NCI-H2171 (cell line): ENCODE measurements around the gene AKR1C8.
A peak's percentile ranks its signal among the peaks of the same experiment; 100 is the strongest.
"Not testable (repeated sequence)": the region's sequence is repeated elsewhere in the genome, so short reads cannot be mapped to it uniquely, and the experiment has no call there.

Experiments used
- DNase-seq: peaks from one replicate; lab custom pipeline; 2025; lab: John Stamatoyannopoulos, UW

Gene AKR1C8

DNA sequence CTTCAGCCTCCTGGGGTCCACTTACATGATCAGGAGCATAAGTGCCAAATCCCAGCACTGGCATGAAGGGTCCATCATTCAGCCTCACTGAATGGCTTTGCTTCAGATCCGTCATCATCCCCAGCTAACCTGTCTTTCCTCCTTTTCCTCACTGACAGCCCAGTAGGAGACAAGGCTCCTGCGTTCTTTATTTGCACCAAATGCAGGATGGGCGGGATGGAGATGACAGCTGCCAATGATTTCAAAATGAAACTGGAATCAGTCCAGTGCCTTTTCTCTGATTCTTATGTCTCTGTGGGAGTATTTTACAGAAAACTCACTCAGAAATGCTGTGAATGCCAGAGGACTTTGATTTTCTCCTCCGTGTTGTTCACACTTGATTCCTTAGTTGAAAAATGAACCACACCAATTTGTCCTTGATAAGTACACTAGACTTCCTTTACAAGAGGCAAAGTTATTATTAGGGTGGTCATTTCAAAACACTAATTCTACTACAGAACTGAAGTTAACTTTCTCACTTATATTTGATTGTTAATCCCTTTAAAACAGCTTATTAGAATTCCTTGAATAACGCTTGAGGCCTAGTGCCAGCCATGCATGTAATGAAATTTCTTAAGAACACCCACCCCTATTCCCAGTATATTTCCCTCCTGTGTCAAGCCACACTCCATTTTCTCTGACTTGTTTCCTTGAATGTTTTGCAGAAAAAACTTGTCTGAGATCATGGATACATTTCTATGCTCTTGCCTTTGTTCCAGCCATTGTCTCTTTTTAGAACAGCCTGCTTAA is at the start of gene AKR1C8:
TSS of gene AKR1C8 (minus strand) at position 164 of the 789 bp plus-strand sequence. CDS start at position 118, 46 bp downstream.
- DNase-seq: no peak

DNA sequence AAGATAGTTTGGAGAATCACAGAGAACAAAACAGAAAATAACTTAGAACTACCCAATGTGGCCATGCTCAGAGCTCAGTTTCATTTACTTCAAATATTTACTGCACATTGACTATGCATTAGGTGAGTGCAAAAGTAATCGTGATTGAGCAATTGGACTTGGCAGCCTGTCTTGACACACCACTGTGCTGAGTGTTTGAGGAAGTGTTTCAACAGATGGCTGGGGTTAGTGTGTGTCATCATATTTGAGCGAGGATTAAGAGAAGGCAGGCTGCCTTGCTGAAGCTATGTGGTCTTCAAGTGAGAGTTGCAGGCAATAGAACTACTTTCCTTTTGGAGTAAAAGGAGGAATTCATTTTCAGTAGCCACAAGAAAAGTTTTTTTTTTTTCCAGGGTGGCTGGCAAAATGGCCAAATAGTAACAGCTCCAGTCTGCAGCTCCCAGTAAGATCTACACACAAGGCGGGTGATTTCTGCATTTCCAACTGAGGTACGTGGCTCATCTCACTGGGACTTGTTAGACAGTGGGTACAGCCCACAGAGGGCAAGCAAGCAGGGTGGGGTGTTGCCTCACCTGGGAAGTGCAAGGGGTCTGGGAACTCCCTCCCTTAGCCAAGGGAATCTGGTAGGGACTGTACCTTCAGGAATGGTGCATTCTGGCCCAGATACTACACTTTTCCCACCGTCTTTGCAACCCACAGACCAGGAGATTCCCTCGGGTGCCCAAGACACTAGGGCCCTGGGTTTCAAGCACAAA is 49.3 kb upstream of the AKR1C8 start:
- DNase-seq: peak; percentile 1

DNA sequence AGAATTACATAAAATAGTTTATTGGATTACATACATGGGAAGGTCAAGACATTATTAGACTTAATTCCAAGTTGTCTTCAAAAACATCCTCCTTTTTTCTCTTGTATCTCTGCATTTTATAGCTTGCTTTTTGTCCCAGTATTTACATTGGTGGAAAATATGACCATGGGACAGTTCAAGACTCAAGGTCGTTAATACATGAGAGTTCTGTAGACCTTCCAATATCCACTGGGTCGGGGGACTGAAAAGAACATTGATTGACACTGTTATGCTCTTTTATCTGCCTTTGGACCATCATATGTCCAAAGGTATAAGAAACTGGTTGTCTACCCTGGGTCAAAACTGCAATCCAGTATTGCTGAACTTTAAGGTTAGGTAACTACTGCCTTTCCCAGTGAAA is 48.4 kb upstream of the AKR1C8 start:
- no peak for DNase-seq

DNA sequence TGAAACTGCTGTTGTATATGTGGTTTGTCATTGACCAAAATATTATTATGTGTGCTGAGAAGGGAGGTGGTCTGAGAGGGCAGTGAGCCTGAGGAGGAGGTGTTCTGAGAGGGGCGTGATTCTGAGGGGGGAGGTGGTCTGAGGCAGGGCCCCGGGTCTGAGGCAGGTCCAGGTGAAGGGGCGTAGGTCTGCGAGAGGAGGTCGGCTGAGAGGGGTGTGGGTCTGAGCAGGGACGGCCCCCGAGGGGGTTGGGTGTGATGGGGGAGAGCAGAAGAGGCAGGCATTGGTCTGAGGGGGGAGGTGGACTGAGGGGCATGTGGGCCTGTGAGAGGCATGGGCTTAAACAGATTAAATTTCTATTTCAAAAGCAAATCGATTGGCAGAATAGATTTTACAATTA is 44.1 kb upstream of the AKR1C8 start:
- DNase-seq: no peak

DNA sequence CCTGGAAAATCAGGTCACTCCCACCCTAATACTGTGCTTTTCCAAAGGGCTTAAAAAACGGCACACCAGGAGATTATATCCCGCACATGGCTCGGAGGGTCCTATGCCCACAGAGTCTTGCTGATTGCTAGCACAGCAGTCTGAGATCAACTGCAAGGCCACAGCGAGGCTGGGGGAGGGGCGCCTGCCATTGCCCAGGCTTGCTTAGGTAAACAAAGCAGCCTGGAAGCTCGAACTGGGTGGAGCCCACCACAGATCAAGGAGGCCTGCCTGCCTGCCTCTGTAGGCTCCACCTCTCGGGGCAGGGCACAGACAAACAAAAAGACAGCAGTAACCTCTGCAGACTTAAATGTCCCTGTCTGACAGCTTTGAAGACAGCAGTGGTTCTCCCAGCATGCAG is 38.0 kb upstream of the AKR1C8 start:
- not testable (repeated sequence) for DNase-seq

DNA sequence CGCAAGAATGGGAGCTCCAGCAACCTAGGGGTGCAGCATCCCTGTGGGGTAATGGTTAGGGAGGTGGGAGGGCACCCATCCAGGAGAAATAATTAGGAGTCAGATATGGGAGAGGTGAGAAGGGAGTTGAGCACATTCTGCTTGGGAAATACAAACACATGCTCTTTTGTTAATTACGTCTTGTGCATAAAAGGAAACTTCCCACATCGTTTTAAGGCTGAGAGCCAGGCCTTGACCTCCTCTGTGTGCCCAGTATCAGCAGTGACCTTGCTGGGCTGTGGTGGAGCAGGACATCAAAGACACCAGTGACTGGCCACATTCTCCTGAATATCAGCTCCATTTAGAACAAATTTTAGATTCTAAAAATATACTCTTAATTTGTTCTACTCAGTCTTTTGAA is 34.3 kb upstream of the AKR1C8 start:
- DNase-seq: no peak

DNA sequence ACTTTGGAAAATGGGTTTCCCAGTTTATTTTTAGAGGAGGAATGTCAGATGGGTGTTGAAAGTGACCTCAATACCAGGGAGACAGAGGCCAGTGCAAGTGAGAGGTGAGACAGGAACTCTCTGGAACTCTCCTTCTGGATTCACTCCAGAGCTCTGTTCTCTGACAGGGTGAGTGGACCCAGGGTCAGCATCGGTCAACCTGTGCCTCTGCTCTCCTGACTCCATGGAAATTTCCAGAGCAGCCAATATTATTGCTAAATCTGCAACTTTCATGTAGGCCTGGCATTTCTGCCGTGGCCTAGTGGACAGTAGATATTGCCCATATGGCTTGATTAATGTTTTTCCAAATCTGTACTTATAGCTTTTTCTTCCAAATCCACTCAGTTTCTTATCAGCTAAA is 31.9 kb upstream of the AKR1C8 start:
- no peak for DNase-seq

DNA sequence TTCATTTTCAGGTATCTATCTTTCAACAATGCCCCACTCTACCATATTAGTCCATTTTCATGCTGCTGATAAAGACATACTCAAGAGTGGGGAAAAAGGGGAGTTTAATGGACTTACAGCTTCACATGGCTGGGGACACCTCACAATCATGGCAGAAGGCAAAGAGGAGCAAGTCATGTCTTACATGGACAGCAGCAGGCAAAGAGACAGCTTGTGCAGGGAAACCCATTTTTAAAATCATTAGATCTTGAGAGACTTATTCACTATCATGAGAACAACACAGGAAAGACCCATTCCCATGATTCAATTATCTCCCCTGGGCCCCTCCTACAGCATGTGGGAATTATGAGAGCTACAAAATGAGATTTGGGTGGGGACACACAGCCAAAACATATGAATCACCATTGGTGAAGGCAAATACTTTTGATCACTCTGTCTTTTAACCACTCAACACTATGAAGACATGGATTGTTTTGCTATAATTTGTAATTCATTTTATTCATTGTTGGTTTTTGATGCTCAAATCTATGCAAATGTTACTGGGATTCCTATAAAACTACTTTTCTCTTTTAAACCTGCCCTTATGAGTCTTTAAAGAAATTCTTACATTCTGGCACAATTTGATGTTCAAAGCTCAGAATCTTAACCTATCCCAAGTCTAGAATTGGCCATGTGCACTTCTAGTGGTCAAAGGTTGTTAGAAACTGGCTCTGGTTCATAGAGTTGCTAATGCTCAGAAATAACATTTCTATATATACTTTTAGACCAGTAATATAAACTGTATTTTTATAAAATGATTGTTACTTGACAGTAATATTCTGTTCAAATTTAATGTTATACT is 27.0 kb upstream of the AKR1C8 start:
- DNase-seq: no peak

DNA sequence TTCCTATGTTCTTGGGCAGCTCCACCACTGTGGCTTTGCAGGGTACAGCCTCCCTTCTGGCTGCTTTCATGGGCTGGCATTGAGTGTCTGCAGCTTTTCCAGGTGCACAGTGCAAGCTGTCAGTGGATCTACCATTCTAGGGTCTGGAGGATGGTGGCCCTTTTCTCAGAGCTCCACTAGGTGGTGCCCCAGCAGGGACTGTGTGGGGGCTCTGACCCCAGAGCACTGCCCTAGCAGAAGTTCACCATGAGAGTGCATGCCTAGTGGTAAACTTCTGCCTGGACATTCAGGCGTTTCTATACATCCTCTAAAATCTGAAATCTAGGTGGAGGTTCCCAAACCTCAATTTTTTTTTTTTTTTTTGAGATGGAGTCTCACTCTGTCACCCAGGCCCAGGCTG is 25.3 kb upstream of the AKR1C8 start:
- not testable (repeated sequence) for DNase-seq

DNA sequence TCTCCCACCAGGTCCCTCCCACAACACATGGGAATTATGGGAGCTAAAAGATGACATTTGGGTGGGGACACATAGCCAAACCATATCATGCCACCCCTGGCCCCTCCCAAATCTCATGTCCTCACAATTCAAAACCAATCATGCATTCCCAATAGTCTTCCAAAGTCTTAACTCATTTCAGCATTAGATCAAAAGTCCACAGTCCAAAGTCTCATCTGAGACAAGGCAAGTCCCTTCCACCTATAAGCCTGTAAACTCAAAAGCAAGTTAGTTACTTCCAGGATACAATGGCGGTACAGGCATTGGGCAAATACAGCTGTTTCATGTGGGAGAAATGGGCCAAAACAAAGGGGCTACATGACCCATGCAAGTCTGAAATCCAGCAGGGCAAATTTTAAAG is 24.8 kb upstream of the AKR1C8 start:
- DNase-seq: not testable (repeated sequence)

DNA sequence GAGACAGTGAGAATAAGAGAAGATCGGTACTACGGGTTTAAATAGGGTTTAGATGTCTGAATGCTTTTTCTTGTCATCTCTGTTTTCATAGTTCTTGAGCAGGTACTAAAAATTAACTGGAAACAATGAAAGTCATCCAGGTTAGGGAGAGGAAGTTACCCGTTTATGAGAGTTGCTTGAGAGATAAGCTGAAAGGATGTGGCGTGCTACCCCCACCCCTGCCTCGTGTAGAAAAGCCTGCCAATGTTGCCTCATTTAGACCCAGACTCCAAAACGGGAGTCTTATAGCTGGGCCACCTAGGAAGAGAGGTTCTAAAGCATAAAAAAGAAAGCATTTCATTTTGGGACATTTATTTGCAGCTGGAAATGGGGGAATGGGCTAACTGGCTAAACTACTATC is 21.8 kb upstream of the AKR1C8 start:
- DNase-seq: no peak

DNA sequence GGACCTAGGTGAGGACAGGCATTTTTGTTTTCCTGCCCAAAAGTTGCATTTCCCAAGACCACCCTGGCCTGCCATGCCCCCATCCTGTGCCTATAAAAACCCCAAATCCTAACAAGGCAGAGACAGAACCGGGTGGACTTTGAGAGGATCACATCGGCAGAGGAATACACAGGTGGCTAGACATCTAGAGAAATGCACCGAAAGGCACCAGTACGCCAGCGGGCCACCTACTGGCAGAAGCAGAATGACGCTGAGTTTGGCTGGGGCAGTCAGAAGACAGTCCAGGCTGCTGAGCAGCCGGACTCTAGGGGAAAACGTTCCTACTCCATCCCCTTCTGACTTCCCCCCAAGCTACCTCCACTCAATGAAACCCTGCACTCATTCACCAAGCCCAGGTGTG is 14.4 kb upstream of the AKR1C8 start:
- no peak for DNase-seq

DNA sequence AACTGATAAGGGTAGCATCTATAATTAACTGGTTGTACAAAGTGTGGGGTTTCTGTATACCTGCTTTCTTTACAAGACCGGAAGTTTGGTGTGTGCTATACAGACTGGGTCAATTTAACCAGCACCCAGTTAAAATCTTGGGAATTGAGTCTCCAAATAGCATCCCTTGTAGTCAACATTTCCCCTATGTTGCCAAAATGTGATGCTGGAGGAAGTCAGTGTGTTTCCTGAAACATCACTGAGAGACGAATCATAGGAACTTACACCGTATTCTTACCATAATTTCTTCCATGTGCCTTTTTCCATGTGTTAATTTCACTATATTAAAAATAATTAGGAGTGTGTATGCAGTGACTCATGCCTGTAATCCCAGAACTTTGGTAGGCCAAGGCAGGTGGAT is 13.4 kb upstream of the AKR1C8 start:
- no peak for DNase-seq

DNA sequence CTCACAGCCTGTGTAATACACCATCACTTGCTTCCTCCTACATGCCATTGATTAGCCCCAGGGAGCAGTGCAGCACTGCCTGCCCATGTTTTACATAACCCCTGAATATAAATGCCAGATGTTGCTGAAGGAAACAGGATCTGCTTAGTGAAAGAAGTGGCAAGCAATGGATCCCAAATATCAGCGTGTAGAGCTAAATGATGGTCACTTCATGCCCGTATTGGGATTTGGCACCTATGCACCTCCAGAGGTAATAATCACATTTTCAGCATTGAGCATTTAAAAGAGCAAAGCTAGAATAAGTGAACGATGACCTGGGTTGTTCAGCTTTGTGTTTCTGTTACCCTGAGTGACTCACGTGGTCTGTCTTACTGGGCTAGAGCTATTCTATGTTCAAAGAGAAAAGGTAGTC is 11.8 kb upstream of the AKR1C8 start, which contains the start of gene AKR1C4:
TSS of gene AKR1C4 (plus strand) at position 136 of the 412 bp plus-strand sequence. CDS start at position 167, 31 bp downstream.
- DNase-seq: no peak

DNA sequence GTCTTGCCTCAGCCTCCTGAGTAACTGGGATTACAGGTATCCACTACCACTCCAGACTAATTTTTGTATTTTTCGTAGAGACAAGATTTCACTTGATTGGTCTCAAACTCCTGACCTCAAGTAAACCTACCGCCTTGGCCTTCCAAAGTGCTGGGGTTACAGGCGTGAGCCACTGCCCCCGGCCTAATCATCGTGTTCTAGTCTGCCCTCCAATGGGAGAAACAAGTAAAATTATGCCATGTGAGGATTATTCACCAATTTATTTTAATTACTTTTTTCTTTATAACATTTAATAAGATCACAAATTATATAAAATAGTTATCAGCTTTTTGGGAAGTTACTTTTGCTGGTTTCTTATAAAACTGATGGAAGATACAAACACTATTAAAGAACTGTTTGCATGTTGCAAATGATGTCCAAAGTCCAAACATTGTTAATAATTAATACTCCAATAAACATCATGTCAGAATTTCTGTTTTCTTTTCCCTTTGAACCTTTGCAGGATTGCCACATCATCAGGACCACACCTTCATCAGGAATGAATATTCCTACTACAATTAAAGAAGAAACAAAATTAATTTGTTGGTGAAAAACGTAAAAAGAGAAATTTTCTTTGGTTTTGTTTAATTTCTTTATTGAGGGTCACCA is 10.9 kb upstream of the AKR1C8 start:
- no peak for DNase-seq

DNA sequence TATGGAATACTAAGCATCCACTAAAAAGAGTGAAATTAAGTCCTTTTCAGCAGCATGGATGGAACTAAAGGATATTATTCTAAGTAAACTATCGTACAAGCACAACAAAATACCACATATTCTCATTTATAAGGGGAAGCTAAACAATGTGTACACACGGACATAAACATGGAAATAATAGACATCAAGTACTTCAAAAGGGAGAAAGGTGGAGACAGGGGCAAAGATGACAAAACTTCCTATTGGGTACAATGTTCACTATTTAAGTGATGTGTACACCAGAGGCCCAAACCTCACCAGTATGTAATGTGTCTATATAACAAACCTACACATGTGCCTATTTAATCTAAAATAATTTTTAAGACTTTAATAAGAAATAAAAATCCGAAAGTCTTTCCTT is 9.5 kb upstream of the AKR1C8 start:
- DNase-seq: no peak

DNA sequence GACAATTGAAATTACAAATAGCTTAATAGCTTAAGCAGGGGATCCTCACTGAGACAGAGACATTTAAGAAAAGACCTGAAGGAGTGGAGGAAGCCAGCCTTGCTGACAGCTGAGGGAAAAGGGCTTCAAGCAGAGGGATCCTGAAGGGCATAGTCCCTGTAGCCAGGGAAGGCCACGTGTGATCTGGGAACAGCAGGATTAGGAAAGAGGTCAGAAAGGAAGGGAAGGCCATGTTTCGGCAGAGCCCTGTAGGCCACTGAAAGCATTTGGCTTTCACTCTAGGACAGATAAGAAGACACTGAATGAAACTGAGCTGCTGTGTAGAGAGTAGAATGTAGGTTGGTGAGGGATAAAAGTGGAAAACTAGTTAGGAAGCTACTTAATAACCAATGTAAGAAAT is 3.4 kb upstream of the AKR1C8 start:
- no peak for DNase-seq

DNA sequence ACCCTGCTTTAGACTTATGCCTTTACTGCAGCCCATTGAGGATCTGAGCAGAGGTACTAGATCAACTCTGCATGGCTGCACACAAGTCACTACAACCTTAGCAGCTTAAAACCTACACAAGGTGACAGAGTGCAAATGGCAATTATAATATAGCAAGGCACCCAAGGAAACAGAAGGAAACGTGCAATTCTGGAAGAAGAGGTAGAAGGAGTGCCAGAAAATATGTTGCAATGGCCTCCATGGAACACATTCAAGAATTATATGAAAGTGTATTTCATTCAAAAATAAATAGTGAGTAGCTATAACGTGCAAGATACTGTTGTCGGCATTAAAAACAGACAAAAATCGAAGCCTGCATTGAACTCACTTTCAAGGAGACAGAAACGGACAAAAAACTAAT is 2.9 kb upstream of the AKR1C8 start:
- no peak for DNase-seq

DNA sequence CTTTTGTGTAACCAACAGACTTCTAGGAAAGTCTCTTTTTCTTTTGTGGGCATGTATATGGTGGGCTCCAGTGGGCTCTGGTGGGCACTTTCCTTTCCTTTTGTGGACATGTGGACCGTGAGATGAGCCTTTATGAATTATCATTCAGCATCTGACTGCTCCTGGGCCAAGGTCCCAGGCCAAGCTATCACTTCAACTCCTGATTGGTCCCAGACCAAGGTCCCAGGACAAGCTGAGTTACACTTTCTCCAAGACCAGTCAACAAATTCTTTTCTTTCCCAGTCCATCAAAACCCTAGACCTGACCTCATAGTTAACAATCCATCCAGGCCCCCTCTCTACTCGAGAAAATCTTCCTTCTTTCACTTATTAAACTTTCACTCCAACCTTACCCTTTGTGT is 1.0 kb downstream of the AKR1C8 start:
- DNase-seq: no peak

DNA sequence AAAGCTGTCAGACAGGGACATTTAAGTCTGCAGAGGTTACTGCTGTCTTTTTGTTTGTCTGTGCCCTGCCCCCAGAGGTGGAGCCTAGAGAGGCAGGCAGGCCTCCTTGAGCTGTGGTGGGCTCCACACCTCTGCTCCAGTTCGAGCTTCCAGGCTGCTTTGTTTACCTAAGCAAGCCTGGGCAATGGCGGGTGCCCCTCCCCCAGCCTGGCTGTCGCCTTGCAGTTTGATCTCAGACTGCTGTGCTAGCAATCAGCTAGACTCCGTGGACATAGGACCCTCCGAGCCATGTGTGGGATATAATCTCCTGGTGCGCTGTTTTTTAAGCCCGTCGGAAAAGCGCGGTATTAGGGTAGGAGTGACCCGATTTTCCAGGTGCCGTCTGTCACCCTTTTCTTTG is 4.4 kb downstream of the AKR1C8 start:
- DNase-seq: not testable (repeated sequence)

DNA sequence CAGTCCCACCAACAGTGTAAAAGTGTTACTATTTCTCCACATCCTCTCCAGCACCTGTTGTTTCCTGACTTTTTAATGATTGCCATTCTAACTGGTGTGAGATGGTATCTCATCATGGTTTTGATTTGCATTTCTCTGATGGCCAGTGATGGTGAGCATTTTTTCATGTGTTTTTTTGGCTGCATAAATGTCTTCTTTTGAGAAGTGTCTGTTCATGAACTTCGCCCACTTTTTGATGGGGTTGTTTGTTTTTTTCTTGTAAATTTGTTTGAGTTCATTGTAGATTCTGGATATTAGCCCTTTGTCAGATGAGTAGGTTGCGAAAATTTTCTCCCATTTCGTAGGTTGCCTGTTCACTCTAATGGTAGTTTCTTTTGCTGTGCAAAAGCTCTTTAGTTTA is 9.4 kb downstream of the AKR1C8 start:
- DNase-seq: not testable (repeated sequence)

DNA sequence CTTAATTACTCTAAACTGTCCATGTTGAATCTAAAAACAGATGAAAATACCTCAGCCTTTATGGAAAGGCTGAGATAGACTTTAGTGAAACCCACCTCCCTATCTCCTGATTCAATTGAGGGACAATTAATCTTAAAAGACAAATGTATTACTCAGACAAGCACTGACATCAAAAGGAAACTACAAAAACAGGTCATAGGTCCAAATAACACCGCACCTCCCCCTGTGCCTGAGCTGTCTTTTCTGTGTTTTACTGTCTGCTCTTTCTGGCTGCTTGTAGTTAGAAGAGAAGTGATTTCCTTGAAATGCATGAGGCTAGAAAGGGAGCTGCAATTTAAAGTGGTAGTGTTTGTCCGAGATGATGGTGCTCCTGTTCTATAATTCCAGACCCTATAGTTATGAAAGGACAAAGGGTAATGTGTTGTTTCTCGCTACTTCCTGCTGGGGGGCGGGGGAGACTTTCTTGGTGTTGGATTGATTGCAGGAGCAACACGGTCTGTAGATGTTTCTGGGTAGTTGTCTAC is 16.0 kb downstream of the AKR1C8 start:
- DNase-seq: no peak
